B cell (primary cell): ENCODE data around the gene ERN1.

Experiments
- EZH2 ChIP-seq: IDR thresholded peaks from 2 replicates; pipeline ENCODE4 v1.6.1; 2012; ENCODE audit warnings: borderline replicate concordance, low read depth, mild to moderate bottlenecking, moderate library complexity, low read length; ENCODE audit not compliant: insufficient read depth, poor library complexity, severe bottlenecking
- TF ChIP-seq, protein P1 (sequence below): fragments of 200-600 bp; IDR thresholded peaks from one replicate; pipeline ENCODE4 v1.8.0; 2022; ENCODE audit warnings: antibody characterized with exemption, mild to moderate bottlenecking

DNA sequence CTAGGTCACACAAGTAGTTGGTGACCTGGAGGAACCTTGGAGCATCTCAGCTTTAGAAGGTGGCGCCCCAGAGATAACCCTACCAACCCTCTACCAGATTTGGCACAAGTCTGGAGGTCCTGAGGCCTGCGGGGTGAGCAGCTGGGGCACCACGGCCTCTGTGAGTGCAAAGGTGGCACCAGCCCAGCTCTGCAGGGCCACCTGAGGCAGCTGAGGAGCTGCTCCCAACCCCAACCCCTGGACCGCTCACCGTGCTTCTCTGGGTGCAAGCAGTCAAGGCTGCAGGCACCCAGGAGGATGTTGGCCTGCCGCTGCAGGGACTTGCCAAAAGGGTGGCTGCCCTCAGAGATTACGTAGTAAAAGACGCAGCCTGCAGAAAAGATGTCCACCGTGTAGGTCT is 81.1 kb downstream of the ERN1 start:
- no peak for TF ChIP-seq EZH2
- TF ChIP-seq, protein P1, sequence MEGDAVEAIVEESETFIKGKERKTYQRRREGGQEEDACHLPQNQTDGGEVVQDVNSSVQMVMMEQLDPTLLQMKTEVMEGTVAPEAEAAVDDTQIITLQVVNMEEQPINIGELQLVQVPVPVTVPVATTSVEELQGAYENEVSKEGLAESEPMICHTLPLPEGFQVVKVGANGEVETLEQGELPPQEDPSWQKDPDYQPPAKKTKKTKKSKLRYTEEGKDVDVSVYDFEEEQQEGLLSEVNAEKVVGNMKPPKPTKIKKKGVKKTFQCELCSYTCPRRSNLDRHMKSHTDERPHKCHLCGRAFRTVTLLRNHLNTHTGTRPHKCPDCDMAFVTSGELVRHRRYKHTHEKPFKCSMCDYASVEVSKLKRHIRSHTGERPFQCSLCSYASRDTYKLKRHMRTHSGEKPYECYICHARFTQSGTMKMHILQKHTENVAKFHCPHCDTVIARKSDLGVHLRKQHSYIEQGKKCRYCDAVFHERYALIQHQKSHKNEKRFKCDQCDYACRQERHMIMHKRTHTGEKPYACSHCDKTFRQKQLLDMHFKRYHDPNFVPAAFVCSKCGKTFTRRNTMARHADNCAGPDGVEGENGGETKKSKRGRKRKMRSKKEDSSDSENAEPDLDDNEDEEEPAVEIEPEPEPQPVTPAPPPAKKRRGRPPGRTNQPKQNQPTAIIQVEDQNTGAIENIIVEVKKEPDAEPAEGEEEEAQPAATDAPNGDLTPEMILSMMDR: no peak
